Upper lobe of left lung (tissue), 4 donors: ENCODE data around the gene PILRA.
"Not testable (repeated sequence)": the region's sequence is repeated elsewhere in the genome, so short reads cannot be mapped to it uniquely, and the experiment has no call there.

Experiments used
- CTCF ChIP-seq, 6 experiments: fragments of 450-650 bp in 4 of 6; fragments of 200-600 bp in 2 of 6; sonication (generic) in 2 of 6; IDR thresholded peaks; one replicate each; pipeline ENCODE4 v1.5.1; 2016 to 2019; ENCODE audit warnings: antibody characterized with exemption in 6 of 6
- POLR2A ChIP-seq, 4 donors: fragments of 450-650 bp; IDR thresholded peaks; one replicate each; pipeline ENCODE4 v1.5.1; 2016 to 2017; ENCODE audit warnings: antibody characterized with exemption in 4 of 4, mild to moderate bottlenecking in 2 of 4

DNA sequence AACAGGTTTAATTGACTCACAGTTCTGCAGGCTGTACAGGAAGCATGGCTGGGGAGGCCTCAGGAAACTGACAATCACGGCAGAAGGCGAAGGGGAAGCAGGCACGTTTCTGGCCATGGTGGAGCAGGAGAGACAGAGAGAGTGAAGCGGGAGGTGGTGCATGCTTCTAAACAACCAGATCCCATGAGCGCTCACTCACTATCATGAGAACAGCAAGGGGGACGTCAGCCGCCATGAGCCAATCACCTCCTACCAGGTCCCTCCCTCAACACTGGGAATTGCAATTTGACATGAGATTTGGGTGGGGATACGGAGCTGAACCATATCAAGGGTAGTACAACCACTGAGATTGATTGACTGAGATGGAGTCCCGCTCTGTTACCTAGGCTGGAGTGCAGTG, 47.6 kb upstream of the PILRA start:
- not testable (repeated sequence) for TF ChIP-seq CTCF, POLR2A (IDR thresholded peaks at IDR 0.05)
